ENCODE measurements around the gene RPRD1B. TPM values are rescaled to one million over a fixed set of nuclear protein-coding genes. Genes with fewer than 3 reads are reported as not detected.

RPRD1B gene
- total and polyA plus RNA-seq, 2 of the 13 experiments (the other 11 are each of a cell fraction or from before 2014, with no cell fraction given), result 31.1 to 41.5 TPM

- TF ChIP-seq RBM39 (IDR thresholded peaks at IDR 0.05; ENCODE audit: low read depth, low read length, poor library complexity, severe bottlenecking), result no peak
- peak; percentile 84; the same call in 1 of the 2 replicates for TF ChIP-seq GATA4 (IDR thresholded peaks at IDR 0.05; ENCODE audit: borderline replicate concordance, low read depth)
- TF ChIP-seq SIX4 (CRISPR knock-in tag; IDR thresholded peaks at IDR 0.05), result no peak; the same call in 1 of the 2 replicates
- no peak for TF ChIP-seq ATF3 (CRISPR knock-in tag; IDR thresholded peaks at IDR 0.05)
- no peak for TF ChIP-seq EED (CRISPR knock-in tag; IDR thresholded peaks at IDR 0.05)
- no peak for TF ChIP-seq ZNF362 (CRISPR knock-in tag; IDR thresholded peaks at IDR 0.05; ENCODE audit: borderline replicate concordance)
- TF ChIP-seq STAG1 (CRISPR knock-in tag; IDR thresholded peaks at IDR 0.05), result peak; percentile 4; the same call in 1 of the 2 replicates
- TF ChIP-seq ZNF781 (CRISPR knock-in tag; IDR thresholded peaks at IDR 0.05; ENCODE audit: borderline replicate concordance, not compliant biosample characterization), result peak; percentile 55
- TF ChIP-seq ZNF850 (CRISPR knock-in tag; conservative IDR thresholded peaks at IDR 0.05), result no peak
- TF ChIP-seq ZFY (CRISPR knock-in tag; IDR thresholded peaks at IDR 0.05), result 0 out of 2 replicates have a peak, but pooled peaks have one; percentile 8
- peak; percentile 60; the same call in 1 of the 2 replicates for TF ChIP-seq GLI4 (CRISPR knock-in tag; IDR thresholded peaks at IDR 0.05; ENCODE audit: borderline replicate concordance)
- TF ChIP-seq HMG20A (CRISPR knock-in tag; IDR thresholded peaks at IDR 0.05; ENCODE audit: borderline replicate concordance), result peak; percentile 83
- peak; percentile 29; the same call in 1 of the 2 replicates for TF ChIP-seq ARHGAP35 (CRISPR knock-in tag; IDR thresholded peaks at IDR 0.05; ENCODE audit: borderline replicate concordance)
- TF ChIP-seq ZFP37 (CRISPR knock-in tag; IDR thresholded peaks at IDR 0.05; ENCODE audit: borderline replicate concordance), result no peak
- TF ChIP-seq ELF4 (CRISPR knock-in tag; IDR thresholded peaks at IDR 0.05; ENCODE audit: borderline replicate concordance), result no peak
- TF ChIP-seq GATAD2A (CRISPR knock-in tag; IDR thresholded peaks at IDR 0.05), result peak; percentile 85
- TF ChIP-seq NFKBIZ (CRISPR knock-in tag; IDR thresholded peaks at IDR 0.05), result 0 out of 2 replicates have a peak, but pooled peaks have one; percentile 52
- TF ChIP-seq ZNF251 (CRISPR knock-in tag; IDR thresholded peaks at IDR 0.05), result no peak
- no peak for TF ChIP-seq ZNF775 (CRISPR knock-in tag; IDR thresholded peaks at IDR 0.05; ENCODE audit: borderline replicate concordance)
- TF ChIP-seq TFE3 (CRISPR knock-in tag; IDR thresholded peaks at IDR 0.05), result 0 out of 2 replicates have a peak, but pooled peaks have one; percentile 35
- TF ChIP-seq CCAR2 (optimal IDR thresholded peaks at IDR 0.05; ENCODE audit: low read depth, low read length), result peak; percentile 29
- peak; percentile 77; the same call in 1 of the 2 replicates for TF ChIP-seq RXRA (CRISPR knock-in tag; IDR thresholded peaks at IDR 0.05)
- TF ChIP-seq ZSCAN30 (CRISPR knock-in tag; IDR thresholded peaks at IDR 0.05), result no peak
- TF ChIP-seq ZSCAN9 (CRISPR knock-in tag; IDR thresholded peaks at IDR 0.05; ENCODE audit: borderline replicate concordance), result 0 out of 2 replicates have a peak, but pooled peaks have one; percentile 64
- no peak for TF ChIP-seq CREM (IDR thresholded peaks at IDR 0.05)
- TF ChIP-seq CREM (CRISPR knock-in tag; IDR thresholded peaks at IDR 0.05), result no peak
- TF ChIP-seq KAT2B (IDR thresholded peaks at IDR 0.05; ENCODE audit: borderline replicate concordance, low read depth, low read length), result no peak
- TF ChIP-seq E2F1 (CRISPR knock-in tag; IDR thresholded peaks at IDR 0.05), result no peak
- peak; percentile 63; the same call in 1 of the 2 replicates for TF ChIP-seq PHF21A (CRISPR knock-in tag; IDR thresholded peaks at IDR 0.05)
Observed at GRCh38 chr20:38123021-38123587, 89.6 kb downstream of the RPRD1B start (continued).
